HepG2 (cell line): ENCODE data around the gene THRA. TPM values are rescaled to one million over a fixed set of nuclear protein-coding genes. Genes with fewer than 3 reads are reported as not detected.

Source experiments
- ATM ChIP-seq: fragments of 450-650 bp; IDR thresholded peaks from 2 replicates; pipeline ENCODE4 v1.7.1; 2017; ENCODE audit warnings: mild to moderate bottlenecking, borderline replicate concordance
- CBX1 ChIP-seq: IDR thresholded peaks from one replicate; pipeline ENCODE4 v1.6.1; 2016; ENCODE audit warnings: antibody characterized with exemption, low read depth
- CHD4 ChIP-seq: fragments of 200-600 bp; sonication (generic); IDR thresholded peaks from 2 replicates; pipeline ENCODE4 v1.7.0; 2017; ENCODE audit warnings: mild to moderate bottlenecking, low read length, borderline replicate concordance
- GPN1 ChIP-seq: sonication (generic); formaldehyde crosslinking; IDR thresholded peaks from 2 replicates; pipeline ENCODE4 v1.5.1; 2020; ENCODE audit warnings: missing genetic modification reagents, borderline replicate concordance
- ISL2 ChIP-seq: sonication (generic); formaldehyde crosslinking; IDR thresholded peaks from 2 replicates; pipeline ENCODE4 v1.5.0; 2020; ENCODE audit warnings: missing genetic modification reagents
- MAF1 ChIP-seq: sonication (generic); formaldehyde crosslinking; IDR thresholded peaks from 2 replicates; pipeline ENCODE4 v1.5.0; 2020; ENCODE audit warnings: missing genetic modification reagents, borderline replicate concordance
- MLLT10 ChIP-seq: sonication (generic); formaldehyde crosslinking; IDR thresholded peaks from 2 replicates; pipeline ENCODE4 v1.4.0; 2020; ENCODE audit warnings: missing genetic modification reagents
- PHF20 ChIP-seq: sonication (generic); formaldehyde crosslinking; IDR thresholded peaks from 2 replicates; pipeline ENCODE4 v1.5.0; 2020; ENCODE audit warnings: mild to moderate bottlenecking, missing genetic modification reagents
- PHF8 ChIP-seq: sonication (generic); formaldehyde crosslinking; IDR thresholded peaks from 2 replicates; pipeline ENCODE4 v1.5.0; 2020; ENCODE audit warnings: missing genetic modification reagents
- TARDBP ChIP-seq: sonication (generic); formaldehyde crosslinking; IDR thresholded peaks from 2 replicates; pipeline ENCODE4 v1.8.0; 2022; ENCODE audit warnings: mild to moderate bottlenecking, missing genetic modification reagents
- XRCC5 ChIP-seq: fragments of 200-400 bp; formaldehyde crosslinking; optimal IDR thresholded peaks from 2 replicates; pipeline ENCODE3; 2017; ENCODE audit warnings: mild to moderate bottlenecking, low read length
- ZBTB42 ChIP-seq: sonication (generic); formaldehyde crosslinking; IDR thresholded peaks from 2 replicates; pipeline ENCODE4 v1.5.0; 2020; ENCODE audit warnings: mild to moderate bottlenecking, missing genetic modification reagents
- ZFY ChIP-seq: sonication (generic); formaldehyde crosslinking; IDR thresholded peaks from 2 replicates; pipeline ENCODE4 v1.4.0; 2020; ENCODE audit warnings: missing genetic modification reagents
- ZNF414 ChIP-seq: sonication (generic); formaldehyde crosslinking; IDR thresholded peaks from 2 replicates; pipeline ENCODE4 v1.5.0; 2020; ENCODE audit warnings: missing genetic modification reagents
- ZNF709 ChIP-seq: sonication (generic); formaldehyde crosslinking; IDR thresholded peaks from 2 replicates; pipeline ENCODE4 v1.5.0; 2020; ENCODE audit warnings: mild to moderate bottlenecking, missing genetic modification reagents
- ZNF740 ChIP-seq: sonication (generic); formaldehyde crosslinking; IDR thresholded peaks from 2 replicates; pipeline ENCODE4 v1.4.0; 2020; ENCODE audit warnings: missing genetic modification reagents
- ZXDC ChIP-seq: sonication (generic); formaldehyde crosslinking; IDR thresholded peaks from 2 replicates; pipeline ENCODE4 v1.5.0; 2020; ENCODE audit warnings: mild to moderate bottlenecking, missing genetic modification reagents
- ZZZ3 ChIP-seq: sonication (generic); formaldehyde crosslinking; IDR thresholded peaks from 2 replicates; pipeline ENCODE4 v1.4.0; 2020; ENCODE audit warnings: missing genetic modification reagents, mild to moderate bottlenecking, borderline replicate concordance
- polyA plus RNA-seq, 8 experiments: library from polyadenylated mRNA; depleted of rRNA in 3 of 8; stranded (reverse) in 7 of 8; unstranded in 1 of 8; fragments of >200 nt; fragmentation: Illumina TruSeq in 4 of 8; extraction: Trizol in 4 of 8; gene quantifications; 2 replicates each; pipeline versions ENCODE4 v1.2.1 to v1.2.3, GENCODE V29; 2011 to 2016; ENCODE audit warnings: low read depth in 4 of 8, missing spikeins in 1 of 8, mixed read lengths in 1 of 8; ENCODE audit not compliant: insufficient read depth in 1 of 8
- total RNA-seq, 5 experiments: library from RNA; depleted of rRNA; stranded (reverse); fragments of >200 nt; fragmentation: Illumina TruSeq; extraction: Trizol; gene quantifications; 2 replicates each; pipeline ENCODE4 v1.2.3, GENCODE V29; 2016; ENCODE audit warnings: low read depth in 1 of 5
- TF ChIP-seq, protein P1 (sequence below): sonication (generic); formaldehyde crosslinking; IDR thresholded peaks from 2 replicates; pipeline ENCODE4 v1.8.0; 2022; ENCODE audit warnings: mild to moderate bottlenecking, missing genetic modification reagents, moderate library complexity
- TF ChIP-seq, protein P2 (sequence below): sonication (generic); formaldehyde crosslinking; IDR thresholded peaks from 2 replicates; pipeline ENCODE4 v1.4.0; 2020; ENCODE audit warnings: missing genetic modification reagents
- TF ChIP-seq, protein P3 (sequence below): sonication (generic); formaldehyde crosslinking; IDR thresholded peaks from 2 replicates; pipeline ENCODE4 v1.5.0; 2020; ENCODE audit warnings: missing genetic modification reagents

Gene THRA
- total and polyA plus RNA-seq, 2 of the 13 experiments (the other 11 are each of a cell fraction or from before 2014, with no cell fraction given) = 8.0 to 9.9 TPM

GRCh38 chr17:40115101-40115436 is 52.3 kb downstream of the THRA start (continued):
- TF ChIP-seq, protein P1, sequence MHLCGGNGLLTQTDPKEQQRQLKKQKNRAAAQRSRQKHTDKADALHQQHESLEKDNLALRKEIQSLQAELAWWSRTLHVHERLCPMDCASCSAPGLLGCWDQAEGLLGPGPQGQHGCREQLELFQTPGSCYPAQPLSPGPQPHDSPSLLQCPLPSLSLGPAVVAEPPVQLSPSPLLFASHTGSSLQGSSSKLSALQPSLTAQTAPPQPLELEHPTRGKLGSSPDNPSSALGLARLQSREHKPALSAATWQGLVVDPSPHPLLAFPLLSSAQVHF (CRISPR knock-in tag) = no peak
- TF ChIP-seq MAF1 (no peak), ZNF740 (CRISPR knock-in tag) (no peak), TARDBP (CRISPR knock-in tag) (peak; percentile 23; the same call in 1 of the 2 replicates), GPN1 (CRISPR knock-in tag) (no peak), ZNF709 (no peak), CBX1 (no peak), MLLT10 (CRISPR knock-in tag) (no peak), ZNF414 (CRISPR knock-in tag) (no peak), PHF8 (CRISPR knock-in tag) (no peak), ZBTB42 (CRISPR knock-in tag) (no peak), ISL2 (CRISPR knock-in tag) (0 out of 2 replicates have a peak, but pooled peaks have one; percentile 4), XRCC5 (no peak), PHF20 (CRISPR knock-in tag) (no peak), ZZZ3 (CRISPR knock-in tag) (no peak), ZXDC (CRISPR knock-in tag) (0 out of 2 replicates have a peak, but pooled peaks have one; percentile 45), CHD4 (peak; percentile 19; the same call in 1 of the 2 replicates), ZFY (no peak), ATM (no peak)
- TF ChIP-seq, protein P2, sequence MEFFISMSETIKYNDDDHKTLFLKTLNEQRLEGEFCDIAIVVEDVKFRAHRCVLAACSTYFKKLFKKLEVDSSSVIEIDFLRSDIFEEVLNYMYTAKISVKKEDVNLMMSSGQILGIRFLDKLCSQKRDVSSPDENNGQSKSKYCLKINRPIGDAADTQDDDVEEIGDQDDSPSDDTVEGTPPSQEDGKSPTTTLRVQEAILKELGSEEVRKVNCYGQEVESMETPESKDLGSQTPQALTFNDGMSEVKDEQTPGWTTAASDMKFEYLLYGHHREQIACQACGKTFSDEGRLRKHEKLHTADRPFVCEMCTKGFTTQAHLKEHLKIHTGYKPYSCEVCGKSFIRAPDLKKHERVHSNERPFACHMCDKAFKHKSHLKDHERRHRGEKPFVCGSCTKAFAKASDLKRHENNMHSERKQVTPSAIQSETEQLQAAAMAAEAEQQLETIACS (CRISPR knock-in tag) = no peak
- TF ChIP-seq, protein P3, sequence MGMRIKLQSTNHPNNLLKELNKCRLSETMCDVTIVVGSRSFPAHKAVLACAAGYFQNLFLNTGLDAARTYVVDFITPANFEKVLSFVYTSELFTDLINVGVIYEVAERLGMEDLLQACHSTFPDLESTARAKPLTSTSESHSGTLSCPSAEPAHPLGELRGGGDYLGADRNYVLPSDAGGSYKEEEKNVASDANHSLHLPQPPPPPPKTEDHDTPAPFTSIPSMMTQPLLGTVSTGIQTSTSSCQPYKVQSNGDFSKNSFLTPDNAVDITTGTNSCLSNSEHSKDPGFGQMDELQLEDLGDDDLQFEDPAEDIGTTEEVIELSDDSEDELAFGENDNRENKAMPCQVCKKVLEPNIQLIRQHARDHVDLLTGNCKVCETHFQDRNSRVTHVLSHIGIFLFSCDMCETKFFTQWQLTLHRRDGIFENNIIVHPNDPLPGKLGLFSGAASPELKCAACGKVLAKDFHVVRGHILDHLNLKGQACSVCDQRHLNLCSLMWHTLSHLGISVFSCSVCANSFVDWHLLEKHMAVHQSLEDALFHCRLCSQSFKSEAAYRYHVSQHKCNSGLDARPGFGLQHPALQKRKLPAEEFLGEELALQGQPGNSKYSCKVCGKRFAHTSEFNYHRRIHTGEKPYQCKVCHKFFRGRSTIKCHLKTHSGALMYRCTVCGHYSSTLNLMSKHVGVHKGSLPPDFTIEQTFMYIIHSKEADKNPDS (CRISPR knock-in tag) = 0 out of 2 replicates have a peak, but pooled peaks have one; percentile 57
